ENCODE measurements around the gene LYVE1.
"Not testable (repeated sequence)": the region's sequence is repeated elsewhere in the genome, so short reads cannot be mapped to it uniquely, and the experiment has no call there.

Gene LYVE1, protein sequence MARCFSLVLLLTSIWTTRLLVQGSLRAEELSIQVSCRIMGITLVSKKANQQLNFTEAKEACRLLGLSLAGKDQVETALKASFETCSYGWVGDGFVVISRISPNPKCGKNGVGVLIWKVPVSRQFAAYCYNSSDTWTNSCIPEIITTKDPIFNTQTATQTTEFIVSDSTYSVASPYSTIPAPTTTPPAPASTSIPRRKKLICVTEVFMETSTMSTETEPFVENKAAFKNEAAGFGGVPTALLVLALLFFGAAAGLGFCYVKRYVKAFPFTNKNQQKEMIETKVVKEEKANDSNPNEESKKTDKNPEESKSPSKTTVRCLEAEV

DNA sequence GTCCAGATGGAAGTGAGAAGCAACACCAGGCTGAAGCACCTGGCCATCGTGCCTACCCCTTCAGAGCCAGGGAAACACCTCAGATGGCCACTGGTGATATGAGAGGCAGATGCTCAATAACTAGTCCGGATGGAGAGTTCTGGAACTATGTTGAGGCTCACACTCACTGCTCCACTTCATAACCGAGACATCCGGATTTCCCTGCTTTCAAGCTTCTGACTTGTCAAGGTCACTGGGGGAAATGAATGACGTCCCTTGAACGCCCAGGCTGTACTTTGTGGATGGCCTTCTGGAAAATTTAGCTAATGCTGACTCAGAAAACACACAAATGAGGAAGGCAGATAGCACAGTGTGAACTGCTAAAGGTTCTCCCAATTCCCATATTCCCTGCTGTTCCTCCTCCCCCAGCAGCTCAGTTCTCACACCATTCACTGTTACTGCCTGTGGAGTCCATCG, at the start of gene LYVE1:
TSS of gene LYVE1 (minus strand) at position 180 of the 456 bp plus-strand sequence. CDS start at position 47, 133 bp downstream.
- DNase-seq (ENCODE audit: low spot score) = peak; percentile 38

DNA sequence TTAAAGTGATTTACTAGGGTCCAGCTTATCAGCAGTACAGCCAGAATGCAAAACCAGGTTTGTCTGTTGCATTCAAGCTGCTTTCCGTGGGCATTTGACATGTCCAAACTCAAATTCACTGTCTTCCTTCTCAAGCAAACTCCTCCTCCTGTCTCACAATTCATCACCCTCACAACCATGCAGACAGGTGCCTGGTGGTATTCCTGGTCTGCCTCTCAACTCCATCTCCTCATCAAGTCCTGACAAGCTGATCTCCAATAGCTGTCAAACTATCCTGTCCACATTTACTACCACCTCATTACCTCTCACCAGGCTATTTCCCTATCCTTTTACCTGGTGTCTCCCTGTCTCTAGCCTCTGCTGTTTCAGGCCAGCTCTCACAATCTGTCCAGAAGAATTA, 49.1 kb upstream of the LYVE1 start:
- DNase-seq (ENCODE audit: low spot score) = no peak

DNA sequence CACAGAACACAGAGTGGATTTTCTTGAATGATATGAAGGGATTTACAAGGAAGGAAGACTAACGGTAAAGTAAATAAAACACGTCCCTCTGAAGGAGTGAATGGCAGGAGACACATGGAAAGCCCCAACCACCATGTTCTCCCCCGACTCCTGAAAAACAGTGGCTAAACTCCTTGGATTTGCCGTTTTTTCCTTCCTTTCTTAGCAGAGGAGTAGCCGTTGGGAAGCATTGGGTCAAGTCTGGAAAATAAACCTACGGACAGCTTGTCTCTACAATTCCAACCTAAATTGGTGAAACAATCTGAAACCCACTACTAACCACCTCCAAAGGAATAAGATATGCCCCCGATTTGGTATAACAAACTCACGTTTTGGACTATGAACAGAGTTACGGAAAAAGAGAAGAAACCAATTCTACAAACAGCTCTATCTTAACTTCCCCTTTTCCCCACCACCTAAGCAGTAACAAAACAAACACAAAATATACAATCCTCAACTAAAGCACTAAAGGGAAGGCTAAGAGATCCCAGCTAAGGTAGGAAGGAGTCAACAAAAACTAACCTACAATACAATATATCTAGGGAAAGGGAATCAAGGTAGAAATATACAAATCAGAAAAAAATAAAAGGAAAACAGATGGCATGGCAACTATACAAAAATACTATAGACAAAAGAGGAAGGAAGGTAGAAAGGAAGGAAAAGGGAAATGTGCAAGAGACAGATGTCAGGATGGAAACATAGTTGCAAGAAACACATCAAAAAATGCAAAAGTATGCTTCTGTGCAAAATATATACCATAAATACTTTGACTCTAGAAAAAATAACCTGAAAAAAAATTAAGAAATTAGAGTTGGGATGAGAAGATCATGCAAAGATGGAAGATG, 43.8 kb upstream of the LYVE1 start:
- peak; percentile 38 for DNase-seq (ENCODE audit: low spot score)

DNA sequence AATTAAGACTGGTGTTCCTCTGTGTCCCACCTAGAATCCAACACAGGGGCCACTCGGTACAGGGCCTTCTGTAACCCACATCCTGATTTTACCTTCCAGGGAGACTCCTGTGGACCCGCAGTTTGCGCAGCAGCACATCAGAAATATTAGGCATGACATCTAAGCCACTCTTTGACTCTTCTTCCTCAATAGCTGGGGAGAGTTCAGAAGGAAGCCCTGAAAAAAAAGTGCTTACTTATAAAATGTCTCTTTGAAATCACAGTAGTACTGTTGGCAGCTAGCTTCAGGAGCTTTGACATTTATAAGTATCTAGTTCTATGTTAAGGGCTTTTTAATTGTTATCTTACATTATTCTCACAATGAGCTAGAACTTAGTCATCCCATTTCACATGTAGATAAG, 41.2 kb upstream of the LYVE1 start:
- DNase-seq (ENCODE audit: low spot score) = no peak

DNA sequence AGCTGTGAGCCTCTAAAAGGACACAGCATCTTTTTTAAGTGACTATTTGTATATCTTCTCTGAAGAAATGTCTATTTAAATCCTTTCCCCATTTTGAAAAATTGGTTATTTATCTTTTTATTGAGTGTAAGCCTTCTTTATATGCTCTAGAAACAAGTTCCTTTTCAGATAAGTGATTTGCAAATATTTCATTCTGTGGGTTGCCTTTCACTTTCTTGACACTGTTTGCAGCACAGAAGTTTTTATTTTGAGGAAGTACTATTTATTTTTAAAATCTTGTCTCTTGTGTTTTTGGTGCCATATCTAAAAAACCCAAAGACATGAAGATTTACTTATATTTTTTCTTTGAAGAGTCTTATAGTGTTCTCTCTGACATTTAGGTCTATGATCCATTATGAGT, 40.1 kb upstream of the LYVE1 start:
- DNase-seq (ENCODE audit: low spot score) = no peak

DNA sequence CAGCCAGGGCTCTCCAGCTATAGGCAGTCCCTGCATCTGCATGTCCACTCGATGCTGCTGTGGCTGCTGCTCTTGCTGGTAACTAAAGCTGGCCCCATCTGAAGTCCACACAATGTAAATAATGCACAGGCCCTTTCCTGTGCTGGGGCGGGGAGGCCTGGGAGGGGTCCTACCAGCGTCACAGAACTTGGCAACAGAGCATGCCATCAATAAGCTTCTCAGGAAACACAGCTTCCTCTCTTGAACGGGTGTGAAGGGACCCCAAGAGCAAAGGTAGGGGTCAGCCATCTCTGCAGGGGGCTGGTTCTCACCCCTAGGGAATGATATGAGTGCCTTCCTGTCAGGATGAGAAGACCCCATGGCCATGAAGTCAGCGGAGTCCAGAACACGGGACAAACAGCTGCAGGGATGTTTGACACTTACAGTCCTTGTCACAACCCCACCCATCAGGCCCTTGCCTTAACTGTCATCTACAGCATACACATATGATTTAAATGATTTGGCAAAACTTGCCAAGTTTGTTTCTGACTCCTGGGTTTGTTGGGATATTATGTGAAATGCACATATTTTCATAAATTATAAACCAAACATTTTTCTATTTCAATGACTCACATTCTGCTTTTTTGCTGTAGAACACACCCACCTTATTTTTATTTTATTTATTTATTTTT, 39.1 kb upstream of the LYVE1 start:
- DNase-seq (ENCODE audit: low spot score) = no peak

DNA sequence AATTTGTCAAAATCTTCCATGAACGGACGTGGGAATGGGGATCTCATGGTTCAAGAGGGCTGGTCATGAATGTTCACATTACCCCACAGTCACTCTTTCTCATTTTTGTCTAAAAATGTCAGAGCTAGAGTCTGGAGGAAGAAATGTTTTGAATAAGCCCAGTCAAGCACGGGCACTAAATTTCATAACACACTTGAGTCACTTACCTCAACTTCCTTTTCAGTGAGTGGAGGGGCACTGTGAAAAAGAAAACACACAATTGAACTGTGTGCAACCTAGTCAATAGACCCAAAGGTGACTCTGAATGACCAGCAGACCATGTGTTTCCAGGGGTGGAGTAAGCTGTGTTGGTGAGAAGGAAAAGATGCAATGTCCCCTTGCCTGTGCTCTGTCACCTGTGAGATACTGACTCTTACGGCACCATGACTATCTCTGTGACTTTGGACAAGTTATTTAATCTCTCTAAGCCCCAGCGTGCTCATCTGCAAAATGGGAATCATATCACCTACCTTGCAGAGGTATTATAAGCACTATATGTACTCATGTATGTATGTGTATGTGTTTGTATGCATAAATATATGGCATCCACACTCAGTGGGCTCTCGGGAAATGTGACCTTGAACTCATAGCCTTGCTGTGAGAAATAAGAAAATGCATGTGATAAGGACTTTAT, 38.2 kb upstream of the LYVE1 start:
- DNase-seq (ENCODE audit: low spot score) = no peak

DNA sequence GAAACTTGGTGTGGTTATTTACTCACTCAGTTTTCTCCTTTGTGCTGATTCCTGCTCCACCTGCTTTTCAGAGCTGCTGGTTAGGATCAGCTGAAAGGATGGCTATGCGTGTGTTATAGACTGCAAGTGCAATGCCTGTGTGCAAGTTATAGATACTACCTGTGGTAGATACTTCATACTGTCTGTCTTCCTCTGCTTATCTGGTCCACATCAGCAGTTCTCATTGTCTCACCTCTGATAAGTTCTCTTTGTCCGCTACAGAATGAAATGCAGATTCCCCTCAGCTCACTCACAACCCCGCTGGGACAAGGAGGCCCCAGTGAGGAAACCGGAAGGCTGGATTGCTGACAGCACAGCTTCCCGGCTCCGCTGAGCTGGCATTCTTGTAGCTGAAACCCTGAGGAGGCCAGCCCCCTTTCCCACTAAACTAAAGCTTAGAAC, 37.5 kb upstream of the LYVE1 start:
- DNase-seq (ENCODE audit: low spot score) = peak; percentile 49

DNA sequence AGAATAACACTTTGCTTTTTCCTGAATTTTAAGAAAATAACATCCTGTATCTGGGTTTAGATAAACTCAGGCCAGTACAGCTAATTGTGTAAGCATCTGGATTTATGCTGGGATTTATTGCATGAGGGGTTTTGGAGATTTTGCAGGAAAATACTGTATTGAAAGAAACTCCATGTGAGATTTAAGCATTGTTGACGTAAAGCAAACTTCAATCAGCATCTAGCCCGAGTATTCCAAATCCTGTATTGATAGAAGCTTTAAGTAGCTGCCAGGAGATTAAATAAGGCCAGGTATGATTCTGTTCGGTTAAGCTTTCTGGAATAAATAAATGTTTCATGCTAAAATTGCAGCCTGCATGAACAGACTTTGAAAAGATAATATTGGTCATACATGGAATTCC, 36.3 kb upstream of the LYVE1 start:
- no peak for DNase-seq (ENCODE audit: low spot score)

DNA sequence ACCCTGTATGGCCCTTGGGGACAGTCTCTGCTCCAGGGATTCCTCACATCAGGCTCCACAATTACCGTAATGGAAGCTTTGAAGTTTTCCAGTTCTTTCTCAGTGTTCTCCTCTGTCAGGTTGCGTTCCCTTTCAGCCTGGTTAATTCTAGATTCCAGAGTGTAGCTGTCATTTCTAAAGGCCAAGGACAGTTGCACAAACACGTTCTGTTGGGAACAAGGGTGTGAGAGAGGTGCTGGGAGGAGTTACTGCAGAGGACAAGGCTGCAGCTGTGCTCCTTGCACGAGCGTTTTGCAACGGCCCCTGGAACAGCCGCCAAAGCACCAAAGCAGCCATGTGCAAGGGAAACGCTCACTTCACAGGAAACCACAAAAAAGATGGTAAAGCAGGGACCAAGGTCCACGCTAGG, 35.9 kb upstream of the LYVE1 start:
- DNase-seq (ENCODE audit: low spot score) = no peak

DNA sequence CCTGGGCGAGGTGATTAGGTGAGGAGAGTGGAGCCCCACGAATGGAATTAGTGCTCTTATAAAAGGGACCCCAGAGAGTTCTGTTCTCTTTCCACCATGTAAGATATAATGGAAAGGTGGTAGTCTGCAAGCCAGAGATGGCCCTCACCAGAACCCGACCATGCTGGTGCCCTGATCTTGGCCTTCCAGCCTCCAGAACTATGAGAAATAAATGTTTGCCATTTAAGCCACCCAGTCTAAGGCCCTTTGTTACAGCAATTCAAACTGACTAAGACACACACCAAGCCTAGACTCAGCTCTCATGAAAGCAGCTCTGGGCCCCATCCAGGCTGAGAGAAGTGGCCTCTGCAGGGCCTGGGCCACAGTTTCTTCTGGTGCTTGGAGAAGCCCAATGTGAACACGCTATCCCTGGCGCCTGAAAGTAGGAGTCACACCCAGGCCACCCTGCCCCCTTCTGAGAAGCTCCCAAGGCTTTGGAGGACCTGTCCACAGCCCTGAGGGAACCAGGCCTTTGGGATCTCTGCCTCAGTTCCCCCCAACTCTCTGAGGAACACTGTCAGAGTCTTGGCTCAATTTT, 35.3 kb upstream of the LYVE1 start:
- DNase-seq (ENCODE audit: low spot score) = no peak

DNA sequence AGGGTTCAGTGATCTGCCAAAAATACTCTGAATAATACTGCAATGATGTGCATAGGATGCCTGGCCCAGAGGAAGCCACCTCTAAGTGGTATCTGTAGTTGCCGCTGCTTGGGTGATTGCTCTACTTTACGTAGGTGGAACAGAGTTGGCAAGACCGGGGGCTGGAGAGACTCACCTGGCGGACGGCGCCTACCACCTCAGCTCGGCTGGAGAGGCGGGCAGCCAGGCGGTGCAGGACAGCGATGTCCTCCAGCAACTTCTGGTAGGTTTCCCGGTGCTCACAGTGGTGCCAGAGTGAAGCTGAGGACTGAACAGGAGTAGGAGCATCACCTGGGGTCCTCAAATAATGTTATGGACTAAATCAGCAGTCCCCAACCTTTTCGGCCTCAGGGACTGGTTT, 34.5 kb upstream of the LYVE1 start:
- DNase-seq (ENCODE audit: low spot score) = no peak

DNA sequence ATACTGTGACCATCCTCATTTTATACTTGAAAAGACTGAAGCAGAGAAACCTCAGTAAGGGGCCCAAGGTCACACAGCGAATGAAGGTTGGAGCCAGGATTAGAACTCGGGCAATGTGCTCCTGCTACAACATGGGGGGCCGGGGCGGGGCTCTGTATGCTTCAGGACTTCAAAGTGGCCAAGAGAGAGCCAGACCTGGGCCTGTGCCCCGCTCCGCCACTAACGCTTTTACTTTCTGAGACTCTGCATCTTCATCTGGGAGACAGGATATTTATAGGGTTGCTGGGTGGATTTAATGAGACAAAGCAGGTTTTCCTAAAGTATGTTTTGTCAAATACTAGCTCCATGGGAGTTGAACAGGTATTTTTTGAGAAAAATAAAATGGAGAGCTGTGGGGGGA, 33.9 kb upstream of the LYVE1 start:
- DNase-seq (ENCODE audit: low spot score) = no peak

DNA sequence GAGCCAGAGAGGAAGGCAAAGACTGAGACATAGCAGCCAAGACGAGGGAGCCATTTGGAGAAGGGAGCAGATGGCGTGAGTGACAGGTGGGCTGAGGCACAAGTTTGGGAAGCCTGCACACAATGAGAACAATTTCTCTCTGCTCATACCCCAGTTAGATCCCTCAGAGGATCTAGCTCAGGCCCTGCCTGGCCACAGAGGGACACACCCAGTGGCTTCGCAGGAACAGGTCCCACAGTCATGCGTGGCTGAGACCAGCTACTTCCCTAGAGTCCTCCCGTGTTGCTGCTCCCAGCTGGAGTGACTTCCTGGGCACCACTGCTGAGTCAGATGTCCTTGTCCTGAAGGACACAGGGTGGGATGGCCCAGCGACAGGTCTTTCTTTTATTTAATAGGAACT, 33.4 kb upstream of the LYVE1 start:
- DNase-seq (ENCODE audit: low spot score) = no peak

DNA sequence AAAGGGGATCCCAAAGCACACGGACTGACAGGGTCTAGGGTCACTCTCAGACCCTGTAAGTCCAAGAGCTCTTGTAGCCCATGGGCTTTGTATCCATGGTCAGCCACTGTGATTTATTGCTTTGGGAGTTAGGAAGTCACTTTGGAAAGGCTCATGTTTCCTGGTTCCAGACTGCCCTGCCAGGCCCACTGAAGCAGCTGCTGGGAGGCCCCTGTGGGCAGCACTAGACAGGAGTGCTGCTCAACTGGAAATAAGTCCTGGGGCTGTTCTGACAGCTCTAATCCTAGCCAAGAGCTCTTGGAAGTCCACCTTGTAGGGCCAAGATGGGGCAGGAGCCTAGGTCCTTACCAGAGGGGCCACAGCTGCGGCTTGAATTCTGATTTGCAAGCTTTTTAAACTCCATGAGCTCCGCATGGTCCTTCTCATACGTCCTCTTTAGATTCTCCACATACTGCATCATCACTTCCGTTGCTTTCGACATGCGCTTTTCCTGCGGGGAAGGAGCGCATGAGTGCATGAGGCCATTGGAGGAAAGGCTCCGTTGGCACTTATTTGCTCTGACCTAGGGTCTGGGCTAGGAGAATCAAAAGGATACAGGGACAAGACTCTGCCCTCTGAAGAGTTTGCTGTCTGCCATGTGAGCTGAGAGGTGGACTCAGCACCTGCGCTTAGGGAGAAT, 32.2 kb upstream of the LYVE1 start:
- DNase-seq (ENCODE audit: low spot score) = no peak

DNA sequence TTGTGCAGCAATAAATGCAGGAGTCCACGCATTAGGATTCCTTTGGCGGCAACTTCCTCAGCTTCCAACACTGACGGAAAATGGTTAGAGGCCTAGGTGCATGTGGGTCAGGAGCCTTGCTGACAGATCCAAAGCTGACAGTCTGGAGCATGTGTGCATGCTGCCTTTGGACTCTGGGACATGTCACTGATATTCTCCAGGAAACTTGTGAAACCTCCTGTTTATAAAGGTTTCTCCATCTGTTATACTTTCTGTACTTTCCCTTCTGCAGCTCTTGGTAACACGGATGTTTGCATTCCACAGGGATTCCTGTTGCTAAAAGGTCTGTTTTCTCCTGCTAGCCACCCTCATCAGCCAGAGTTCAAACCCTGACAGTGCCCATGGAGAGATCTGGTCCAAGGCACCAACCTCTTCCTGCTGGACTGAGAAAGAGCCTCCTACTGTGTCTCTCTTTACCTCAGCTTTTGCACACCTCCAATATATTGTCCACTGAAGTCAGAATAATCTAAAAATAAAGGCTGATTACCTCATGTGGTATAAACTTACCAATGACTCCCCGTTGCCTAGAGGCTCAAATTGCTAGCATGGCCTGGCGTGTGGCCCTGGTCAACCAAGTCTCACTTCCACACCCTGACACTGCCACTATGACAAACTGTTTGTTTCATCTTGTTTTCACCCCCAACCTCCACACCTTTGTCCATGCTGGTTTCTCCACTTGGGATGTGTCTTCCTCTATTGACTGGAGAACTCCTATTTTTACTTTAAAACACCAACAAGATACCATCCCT, 31.1 kb upstream of the LYVE1 start:
- no peak for DNase-seq (ENCODE audit: low spot score)

DNA sequence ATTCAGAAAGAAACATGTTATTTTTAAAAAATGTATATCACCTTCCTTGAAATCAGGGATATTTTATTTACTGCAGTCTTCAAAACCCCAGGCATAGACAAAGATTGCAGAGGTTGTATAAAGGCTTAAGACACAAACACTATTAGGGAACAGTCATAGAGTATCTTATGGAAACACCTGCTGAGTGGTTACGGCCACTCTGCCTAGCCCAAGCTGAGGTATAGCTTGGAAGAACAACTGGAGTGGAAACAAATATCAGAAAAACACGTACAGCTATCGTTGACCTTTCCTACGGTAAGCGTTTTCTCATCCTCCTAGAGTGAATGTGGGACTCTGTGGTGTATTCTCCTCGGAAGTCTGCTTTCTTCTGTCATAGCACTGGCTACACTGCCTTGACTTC, 30.4 kb upstream of the LYVE1 start:
- no peak for DNase-seq (ENCODE audit: low spot score)

DNA sequence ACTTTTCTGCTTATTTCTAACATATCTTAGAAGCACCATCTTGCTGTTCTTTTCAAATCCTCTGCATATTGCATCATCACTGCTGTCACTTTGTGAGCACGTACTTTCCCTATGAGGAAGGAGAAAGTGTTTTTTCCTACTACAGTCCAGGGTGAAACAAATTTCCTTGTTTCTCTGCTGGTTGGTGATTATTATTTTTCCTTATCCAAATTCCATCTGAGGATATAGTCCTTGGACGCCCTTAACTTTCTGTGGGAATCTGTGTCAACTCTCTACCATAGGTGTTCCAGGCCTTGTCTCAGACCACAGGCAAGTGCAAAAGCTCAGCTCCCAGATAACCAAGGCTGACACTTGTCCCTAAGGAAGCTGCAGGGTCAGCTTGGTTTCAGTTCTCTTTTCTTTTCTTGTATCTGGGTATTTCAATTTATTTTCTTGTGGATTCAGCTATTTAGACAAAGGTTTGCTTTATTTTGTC, 29.4 kb upstream of the LYVE1 start:
- peak; percentile 70 for DNase-seq (ENCODE audit: low spot score)

DNA sequence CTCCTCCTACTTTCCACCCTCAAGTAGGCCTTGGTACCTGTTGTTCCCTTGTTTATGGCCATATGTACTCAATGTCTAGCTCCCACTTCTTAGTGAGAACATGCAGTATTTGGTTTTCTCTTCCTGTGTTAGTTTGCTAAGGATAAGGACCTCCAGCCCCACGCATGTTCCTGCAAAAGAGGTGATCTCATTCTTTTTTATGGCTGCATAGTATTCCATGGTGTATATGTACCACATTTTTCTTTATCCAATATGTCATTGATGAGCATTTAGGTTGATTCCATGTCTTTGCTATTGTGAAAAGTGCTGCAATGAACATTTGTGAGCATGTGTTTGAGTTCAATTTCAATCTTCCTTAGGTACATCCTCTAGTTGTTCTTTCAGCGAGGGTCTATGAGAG, 27.4 kb upstream of the LYVE1 start:
- not testable (repeated sequence) for DNase-seq (ENCODE audit: low spot score)

DNA sequence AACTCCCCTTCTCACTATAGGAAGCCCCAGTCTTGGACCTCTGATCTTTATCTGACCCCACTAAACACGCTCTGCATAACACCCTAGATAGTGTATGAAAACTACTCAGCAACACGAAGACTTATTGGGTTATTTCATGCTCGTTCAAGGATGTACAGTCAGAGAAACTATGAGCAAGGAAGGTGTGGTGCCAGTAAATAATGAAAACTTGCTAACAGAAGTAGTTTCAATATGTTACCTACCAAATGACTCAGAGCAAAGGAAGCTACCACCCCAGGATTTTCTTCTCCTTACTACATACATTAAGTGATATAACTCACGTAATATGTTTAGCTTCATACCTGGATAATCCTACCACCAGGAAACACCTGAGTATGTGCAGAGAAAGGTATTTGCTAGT, 25.9 kb upstream of the LYVE1 start:
- no peak for DNase-seq (ENCODE audit: low spot score)

All from pons (tissue), 1 donor.